ENCODE measurements around the gene THSD4. TPM values are rescaled to one million over a fixed set of nuclear protein-coding genes. Genes with fewer than 3 reads are reported as not detected.

The THSD4 gene
- total RNA-seq, 1 experiment from 2014 or later = 24.2 TPM

- Mint-ChIP-seq H3K4me3 (ENCODE audit: low read depth, unreplicated experiment) (no peak overlapping the region), H3K27ac (ENCODE audit: unreplicated experiment) (no peak overlapping the region), H3K4me1 (ENCODE audit: low read depth, unreplicated experiment) (no peaks in the 10 kb centered on the region), H3K36me3 (ENCODE audit: insufficient read depth, unreplicated experiment) (peaks cover 4% of the 10 kb centered on the region), H3K27me3 (ENCODE audit: unreplicated experiment) (no peaks in the 10 kb centered on the region), H3K9me3 (ENCODE audit: low read depth, unreplicated experiment) (peaks cover 6% of the 10 kb centered on the region)
- DNase-seq = no peak
- TF ChIP-seq, protein P1, sequence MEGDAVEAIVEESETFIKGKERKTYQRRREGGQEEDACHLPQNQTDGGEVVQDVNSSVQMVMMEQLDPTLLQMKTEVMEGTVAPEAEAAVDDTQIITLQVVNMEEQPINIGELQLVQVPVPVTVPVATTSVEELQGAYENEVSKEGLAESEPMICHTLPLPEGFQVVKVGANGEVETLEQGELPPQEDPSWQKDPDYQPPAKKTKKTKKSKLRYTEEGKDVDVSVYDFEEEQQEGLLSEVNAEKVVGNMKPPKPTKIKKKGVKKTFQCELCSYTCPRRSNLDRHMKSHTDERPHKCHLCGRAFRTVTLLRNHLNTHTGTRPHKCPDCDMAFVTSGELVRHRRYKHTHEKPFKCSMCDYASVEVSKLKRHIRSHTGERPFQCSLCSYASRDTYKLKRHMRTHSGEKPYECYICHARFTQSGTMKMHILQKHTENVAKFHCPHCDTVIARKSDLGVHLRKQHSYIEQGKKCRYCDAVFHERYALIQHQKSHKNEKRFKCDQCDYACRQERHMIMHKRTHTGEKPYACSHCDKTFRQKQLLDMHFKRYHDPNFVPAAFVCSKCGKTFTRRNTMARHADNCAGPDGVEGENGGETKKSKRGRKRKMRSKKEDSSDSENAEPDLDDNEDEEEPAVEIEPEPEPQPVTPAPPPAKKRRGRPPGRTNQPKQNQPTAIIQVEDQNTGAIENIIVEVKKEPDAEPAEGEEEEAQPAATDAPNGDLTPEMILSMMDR (IDR thresholded peaks at IDR 0.05; ENCODE audit: unreplicated experiment) = no peak
- CTCF ChIA-PET = interaction anchor here (0.8 kb wide), 1 partner anchor 475 kb away, joined by 3 read pairs; no protein-coding TSS in a partner anchor
- BruUV-seq (replicated peaks) = no TSS peak
- intact Hi-C loops (cut with micrococcal nuclease; ENCODE audit: unreplicated experiment) = no loop called here
Measured at GRCh38 chr15:71385026-71385425, 269.8 kb downstream of the THSD4 start.

- intact Hi-C loops (cut with micrococcal nuclease; ENCODE audit: unreplicated experiment) = no loop called here
- peaks cover 6% of the 10 kb centered on the region for H3K9me3 Mint-ChIP-seq (ENCODE audit: low read depth, unreplicated experiment)
- CTCF ChIA-PET = interaction anchor here (0.8 to 1.4 kb wide), 4 partner anchors 27 to 474 kb away, joined by 3 to 17 read pairs (median 5); no protein-coding TSS in a partner anchor
- DNase-seq = no peak
- peaks cover 4% of the 10 kb centered on the region for H3K36me3 Mint-ChIP-seq (ENCODE audit: insufficient read depth, unreplicated experiment)
- BruUV-seq (replicated peaks) = no TSS peak
- TF ChIP-seq, protein P1 (IDR thresholded peaks at IDR 0.05; ENCODE audit: unreplicated experiment) = no peak
- no peak overlapping the region for H3K27ac Mint-ChIP-seq (ENCODE audit: unreplicated experiment)
- no peaks in the 10 kb centered on the region for H3K4me1 Mint-ChIP-seq (ENCODE audit: low read depth, unreplicated experiment)
- no peak overlapping the region for H3K4me3 Mint-ChIP-seq (ENCODE audit: low read depth, unreplicated experiment)
- H3K27me3 Mint-ChIP-seq (ENCODE audit: unreplicated experiment) = no peaks in the 10 kb centered on the region
Measured at GRCh38 chr15:71385457-71385856, 270.2 kb downstream of the THSD4 start.

GRCh38 chr15:71386005-71386404 is 270.7 kb downstream of the THSD4 start:
- DNase-seq = no peak
- Mint-ChIP-seq H3K9me3 (ENCODE audit: low read depth, unreplicated experiment) (peaks cover 6% of the 10 kb centered on the region), H3K27me3 (ENCODE audit: unreplicated experiment) (no peaks in the 10 kb centered on the region), H3K27ac (ENCODE audit: unreplicated experiment) (no peak overlapping the region), H3K4me1 (ENCODE audit: low read depth, unreplicated experiment) (no peaks in the 10 kb centered on the region), H3K36me3 (ENCODE audit: insufficient read depth, unreplicated experiment) (peaks cover 4% of the 10 kb centered on the region), H3K4me3 (ENCODE audit: low read depth, unreplicated experiment) (no peak overlapping the region)
- CTCF ChIA-PET = interaction anchor here (0.9 to 1.4 kb wide), 6 partner anchors 8 to 109 kb away, joined by 3 to 17 read pairs (median 4); no protein-coding TSS in a partner anchor
- TF ChIP-seq, protein P1 (IDR thresholded peaks at IDR 0.05; ENCODE audit: unreplicated experiment) = no peak
- intact Hi-C loops (cut with micrococcal nuclease; ENCODE audit: unreplicated experiment) = loop anchor here (1.0 kb wide), 1 partner anchor 54 kb away; no protein-coding TSS in a partner anchor
- no TSS peak for BruUV-seq (replicated peaks)

DNA sequence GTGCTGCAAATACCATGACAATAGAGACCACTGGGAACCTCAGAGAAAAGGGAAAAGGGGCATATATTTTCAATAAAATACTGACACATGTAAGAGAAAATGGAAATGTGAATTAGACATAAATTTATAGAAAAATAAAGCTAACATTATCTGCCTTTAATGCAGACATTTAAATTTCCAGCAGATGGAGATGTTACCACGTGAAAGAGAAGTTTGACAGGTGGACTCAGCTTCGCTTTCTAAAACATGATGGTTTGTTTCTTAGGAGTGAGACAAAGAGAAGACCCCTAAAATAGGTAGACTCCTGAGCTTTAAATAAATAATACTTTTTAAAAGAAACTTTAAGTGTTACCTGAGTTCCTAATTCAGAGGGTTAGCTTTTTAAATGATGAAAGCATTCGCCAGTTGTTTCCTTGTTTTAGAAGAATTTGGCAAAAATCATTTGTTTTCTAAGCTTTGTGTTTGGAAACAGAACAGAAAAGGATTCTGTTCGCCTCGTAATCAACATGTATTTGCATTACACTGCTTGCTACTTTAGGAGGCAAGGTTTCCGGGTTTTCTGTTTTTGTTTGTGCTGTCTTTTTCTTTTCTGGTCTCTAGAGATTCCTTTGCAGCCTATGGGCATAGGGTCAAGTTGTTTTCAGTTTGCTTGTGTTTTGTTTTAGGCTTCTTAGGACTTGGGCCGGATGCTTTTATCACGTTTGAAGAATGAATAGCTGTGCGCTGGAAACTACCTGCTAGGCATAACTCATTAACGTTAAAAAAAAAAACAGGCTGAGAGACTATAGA is 271.4 kb downstream of the THSD4 start:
- CTCF ChIA-PET = interaction anchor here (0.7 to 1.4 kb wide), 7 partner anchors 9 to 362 kb away, joined by 3 to 17 read pairs (median 3); no protein-coding TSS in a partner anchor

More for the DNA sequence above, 271.4 kb downstream of the THSD4 start:
- no peaks in the 10 kb centered on the region for H3K27me3 Mint-ChIP-seq (ENCODE audit: unreplicated experiment)
- DNase-seq = no peak
- H3K9me3 Mint-ChIP-seq (ENCODE audit: low read depth, unreplicated experiment) = peaks cover 6% of the 10 kb centered on the region
- H3K27ac Mint-ChIP-seq (ENCODE audit: unreplicated experiment) = no peak overlapping the region
- intact Hi-C loops (cut with micrococcal nuclease; ENCODE audit: unreplicated experiment) = loop anchor here (1.0 kb wide), 1 partner anchor 54 kb away; no protein-coding TSS in a partner anchor
- no TSS peak for BruUV-seq (replicated peaks)
- H3K4me3 Mint-ChIP-seq (ENCODE audit: low read depth, unreplicated experiment) = no peak overlapping the region
- peaks cover 4% of the 10 kb centered on the region for H3K36me3 Mint-ChIP-seq (ENCODE audit: insufficient read depth, unreplicated experiment)
- TF ChIP-seq, protein P1 (IDR thresholded peaks at IDR 0.05; ENCODE audit: unreplicated experiment) = peak; percentile 36
- no peaks in the 10 kb centered on the region for H3K4me1 Mint-ChIP-seq (ENCODE audit: low read depth, unreplicated experiment)
